ENCODE results near the gene RBM47. TPM values are rescaled to one million over a fixed set of nuclear protein-coding genes. Genes with fewer than 3 reads are reported as not detected.

The RBM47 gene
- polyA plus RNA-seq, 6 donors from 2014 or later = 1.3 to 1.9 (median 1.4) TPM; not detected in 1

GRCh38 chr4:40619600-40619999 lies 10.1 kb downstream of the RBM47 start:
- DNase-seq (no peak), ATAC-seq (ENCODE audit: low read depth in 2 of 2) (no peak)
- H3K27me3 Mint-ChIP-seq = peaks cover 0 to 5% (median 0%) of the 10 kb centered on the region in 3 donors
- peak overlapping the region in 2 of 6 donors; percentile 16 to 67 for H3K27ac Mint-ChIP-seq
- peaks cover 6 to 7% of the 10 kb centered on the region in 2 donors for H3K36me3 Mint-ChIP-seq
- peaks cover 0 to 5% (median 0%) of the 10 kb centered on the region in 7 donors for H3K9me3 Mint-ChIP-seq
- H3K4me1 Mint-ChIP-seq = peaks cover 10 to 21% (median 14%) of the 10 kb centered on the region in 3 donors
- no peak overlapping the region for H3K4me3 Mint-ChIP-seq

GRCh38 chr4:40617872-40618271 lies 11.8 kb downstream of the RBM47 start:
- Mint-ChIP-seq H3K27ac (peak overlapping the region in 1 of 6 donors; percentile 30), H3K4me1 (peaks cover 10 to 20% (median 14%) of the 10 kb centered on the region in 3 donors), H3K27me3 (peaks cover 0 to 5% (median 0%) of the 10 kb centered on the region in 3 donors), H3K9me3 (peaks cover 0 to 5% (median 0%) of the 10 kb centered on the region in 7 donors), H3K36me3 (peaks cover 6 to 7% of the 10 kb centered on the region in 2 donors), H3K4me3 (no peak overlapping the region)
- DNase-seq (no peak), ATAC-seq (ENCODE audit: low read depth in 2 of 2) (no peak)

GRCh38 chr4:40614031-40614430 lies 15.6 kb downstream of the RBM47 start:
- Mint-ChIP-seq H3K27ac (peak overlapping the region in 1 of 6 donors; percentile 54), H3K4me3 (no peak overlapping the region), H3K27me3 (no peaks in the 10 kb centered on the region), H3K9me3 (no peaks in the 10 kb centered on the region), H3K36me3 (no peaks in the 10 kb centered on the region), H3K4me1 (no peaks in the 10 kb centered on the region)
- ATAC-seq (ENCODE audit: low read depth in 2 of 2) (no peak), DNase-seq (no peak)

- no peaks in the 10 kb centered on the region for H3K36me3 Mint-ChIP-seq
- H3K4me1 Mint-ChIP-seq = no peaks in the 10 kb centered on the region
- H3K4me3 Mint-ChIP-seq = no peak overlapping the region
- DNase-seq (no peak), ATAC-seq (ENCODE audit: low read depth in 2 of 2) (no peak)
- no peak overlapping the region for H3K27ac Mint-ChIP-seq
- no peaks in the 10 kb centered on the region for H3K9me3 Mint-ChIP-seq
- no peaks in the 10 kb centered on the region for H3K27me3 Mint-ChIP-seq
Measured at GRCh38 chr4:40613456-40613855, 16.2 kb downstream of the RBM47 start.

GRCh38 chr4:40612831-40613230 lies 16.8 kb downstream of the RBM47 start:
- no peak for ATAC-seq (ENCODE audit: low read depth in 2 of 2)
- Mint-ChIP-seq H3K9me3 (no peaks in the 10 kb centered on the region), H3K4me1 (no peaks in the 10 kb centered on the region), H3K4me3 (no peak overlapping the region), H3K36me3 (no peaks in the 10 kb centered on the region), H3K27ac (no peak overlapping the region), H3K27me3 (no peaks in the 10 kb centered on the region)
- no peak for DNase-seq

- ATAC-seq (ENCODE audit: low read depth in 2 of 2) = no peak
- H3K9me3 Mint-ChIP-seq = no peaks in the 10 kb centered on the region
- no peak for DNase-seq
Measured at GRCh38 chr4:40612283-40612682, 17.4 kb downstream of the RBM47 start.

GRCh38 chr4:40608628-40609027 lies 21.0 kb downstream of the RBM47 start:
- ATAC-seq (ENCODE audit: low read depth in 2 of 2) = no peak
- no peak for DNase-seq
- Mint-ChIP-seq H3K4me1 (no peaks in the 10 kb centered on the region), H3K4me3 (no peak overlapping the region), H3K27ac (no peak overlapping the region), H3K27me3 (no peaks in the 10 kb centered on the region), H3K9me3 (no peaks in the 10 kb centered on the region), H3K36me3 (no peaks in the 10 kb centered on the region)

More at GRCh38 chr4:40612283-40612682, 17.4 kb downstream of the RBM47 start:
- Mint-ChIP-seq H3K36me3 (no peaks in the 10 kb centered on the region), H3K27ac (no peak overlapping the region), H3K4me3 (no peak overlapping the region), H3K27me3 (no peaks in the 10 kb centered on the region), H3K4me1 (no peaks in the 10 kb centered on the region)

GRCh38 chr4:40607221-40607620 lies 22.4 kb downstream of the RBM47 start:
- H3K27me3 Mint-ChIP-seq = no peaks in the 10 kb centered on the region
- no peak for DNase-seq
- no peaks in the 10 kb centered on the region for H3K36me3 Mint-ChIP-seq

GRCh38 chr4:40606239-40606767 lies 23.4 kb downstream of the RBM47 start:
- no peaks in the 10 kb centered on the region for H3K9me3 Mint-ChIP-seq
- ATAC-seq (ENCODE audit: low read depth in 2 of 2) = no peak
- no peaks in the 10 kb centered on the region for H3K27me3 Mint-ChIP-seq
- H3K4me3 Mint-ChIP-seq = no peak overlapping the region
- no peaks in the 10 kb centered on the region for H3K4me1 Mint-ChIP-seq
- H3K36me3 Mint-ChIP-seq = no peaks in the 10 kb centered on the region
- DNase-seq = no peak
- peak overlapping the region in 2 of 6 donors; percentile 53 to 56 for H3K27ac Mint-ChIP-seq

More at GRCh38 chr4:40607221-40607620, 22.4 kb downstream of the RBM47 start:
- no peaks in the 10 kb centered on the region for H3K9me3 Mint-ChIP-seq
- no peaks in the 10 kb centered on the region for H3K4me1 Mint-ChIP-seq
- ATAC-seq (ENCODE audit: low read depth in 2 of 2) = no peak
- H3K27ac Mint-ChIP-seq = no peak overlapping the region
- no peak overlapping the region for H3K4me3 Mint-ChIP-seq

GRCh38 chr4:40603281-40603680 lies 26.4 kb downstream of the RBM47 start:
- no peak overlapping the region for H3K27ac Mint-ChIP-seq
- no peak for ATAC-seq (ENCODE audit: low read depth in 2 of 2)
- H3K27me3 Mint-ChIP-seq = no peaks in the 10 kb centered on the region
- H3K4me1 Mint-ChIP-seq = no peaks in the 10 kb centered on the region
- H3K4me3 Mint-ChIP-seq = no peak overlapping the region
- no peak for DNase-seq
- H3K36me3 Mint-ChIP-seq = no peaks in the 10 kb centered on the region
- H3K9me3 Mint-ChIP-seq = peaks cover 0 to 1% (median 0%) of the 10 kb centered on the region in 7 donors

GRCh38 chr4:40601641-40602040 lies 28.0 kb downstream of the RBM47 start:
- DNase-seq (no peak), ATAC-seq (ENCODE audit: low read depth in 2 of 2) (no peak)
- H3K36me3 Mint-ChIP-seq = no peaks in the 10 kb centered on the region
- H3K27ac Mint-ChIP-seq = no peak overlapping the region
- H3K4me1 Mint-ChIP-seq = no peaks in the 10 kb centered on the region
- H3K4me3 Mint-ChIP-seq = no peak overlapping the region
- no peaks in the 10 kb centered on the region for H3K27me3 Mint-ChIP-seq
- H3K9me3 Mint-ChIP-seq = peaks cover 0 to 1% (median 0%) of the 10 kb centered on the region in 7 donors

GRCh38 chr4:40600850-40601249 lies 28.8 kb downstream of the RBM47 start:
- no peak overlapping the region for H3K4me3 Mint-ChIP-seq

GRCh38 chr4:40599431-40599830 lies 30.2 kb downstream of the RBM47 start:
- Mint-ChIP-seq H3K36me3 (no peaks in the 10 kb centered on the region), H3K4me3 (no peak overlapping the region), H3K9me3 (peaks cover 0 to 1% (median 0%) of the 10 kb centered on the region in 7 donors), H3K27me3 (no peaks in the 10 kb centered on the region), H3K27ac (peak overlapping the region in 1 of 6 donors; percentile 32), H3K4me1 (no peaks in the 10 kb centered on the region)
- ATAC-seq (ENCODE audit: low read depth in 2 of 2) = no peak
- no peak for DNase-seq

More at GRCh38 chr4:40600850-40601249, 28.8 kb downstream of the RBM47 start:
- DNase-seq (no peak), ATAC-seq (ENCODE audit: low read depth in 2 of 2) (no peak)
- Mint-ChIP-seq H3K27ac (no peak overlapping the region), H3K27me3 (no peaks in the 10 kb centered on the region), H3K9me3 (peaks cover 0 to 1% (median 0%) of the 10 kb centered on the region in 7 donors), H3K4me1 (no peaks in the 10 kb centered on the region), H3K36me3 (no peaks in the 10 kb centered on the region)

- no peaks in the 10 kb centered on the region for H3K4me1 Mint-ChIP-seq
- H3K36me3 Mint-ChIP-seq = no peaks in the 10 kb centered on the region
- no peaks in the 10 kb centered on the region for H3K27me3 Mint-ChIP-seq
- DNase-seq (no peak), ATAC-seq (ENCODE audit: low read depth in 2 of 2) (no peak)
- H3K9me3 Mint-ChIP-seq = peaks cover 0 to 1% (median 0%) of the 10 kb centered on the region in 7 donors
- H3K4me3 Mint-ChIP-seq = no peak overlapping the region
- H3K27ac Mint-ChIP-seq = no peak overlapping the region
Measured at GRCh38 chr4:40596522-40596921, 33.1 kb downstream of the RBM47 start.

All from naive B cell (primary cell).